ENCODE data around the gene PPARGC1A.

DNA sequence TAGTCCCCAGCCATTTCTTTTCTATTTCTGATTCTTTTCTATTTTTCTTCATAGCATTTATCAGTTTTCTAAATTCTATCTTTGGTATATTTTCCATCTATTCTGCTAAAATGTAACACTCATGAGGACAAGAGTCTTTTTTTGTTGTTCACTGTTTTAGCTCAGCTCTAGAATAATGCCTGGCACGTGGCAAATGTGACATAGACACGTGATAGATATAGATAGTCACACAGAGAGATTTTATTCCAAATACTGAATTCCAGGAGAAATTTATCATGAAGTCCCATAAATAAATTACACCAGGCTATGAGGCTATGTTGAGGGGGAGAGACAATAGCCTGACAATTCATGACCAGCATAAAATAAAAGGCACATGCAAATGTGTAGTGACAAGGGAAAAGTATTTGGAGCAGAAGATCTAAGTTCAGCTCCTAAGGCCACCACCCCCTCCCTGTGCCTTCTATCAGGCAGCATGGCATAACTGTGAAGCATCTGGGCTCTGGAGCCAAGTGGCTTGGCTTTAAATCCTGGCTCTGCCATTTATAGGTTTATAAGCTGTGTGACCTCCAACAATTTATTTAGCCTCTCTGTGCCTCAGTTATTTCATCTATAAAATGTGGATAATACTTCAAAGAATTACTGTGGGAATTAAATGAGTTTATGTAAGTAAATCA lies 25.7 kb upstream of the PPARGC1A start:
- no peak for TF ChIP-seq EZH2 (IDR thresholded peaks at IDR 0.05; ENCODE audit: borderline replicate concordance, low read depth, low read length, severe bottlenecking)
- TF ChIP-seq, protein P1, sequence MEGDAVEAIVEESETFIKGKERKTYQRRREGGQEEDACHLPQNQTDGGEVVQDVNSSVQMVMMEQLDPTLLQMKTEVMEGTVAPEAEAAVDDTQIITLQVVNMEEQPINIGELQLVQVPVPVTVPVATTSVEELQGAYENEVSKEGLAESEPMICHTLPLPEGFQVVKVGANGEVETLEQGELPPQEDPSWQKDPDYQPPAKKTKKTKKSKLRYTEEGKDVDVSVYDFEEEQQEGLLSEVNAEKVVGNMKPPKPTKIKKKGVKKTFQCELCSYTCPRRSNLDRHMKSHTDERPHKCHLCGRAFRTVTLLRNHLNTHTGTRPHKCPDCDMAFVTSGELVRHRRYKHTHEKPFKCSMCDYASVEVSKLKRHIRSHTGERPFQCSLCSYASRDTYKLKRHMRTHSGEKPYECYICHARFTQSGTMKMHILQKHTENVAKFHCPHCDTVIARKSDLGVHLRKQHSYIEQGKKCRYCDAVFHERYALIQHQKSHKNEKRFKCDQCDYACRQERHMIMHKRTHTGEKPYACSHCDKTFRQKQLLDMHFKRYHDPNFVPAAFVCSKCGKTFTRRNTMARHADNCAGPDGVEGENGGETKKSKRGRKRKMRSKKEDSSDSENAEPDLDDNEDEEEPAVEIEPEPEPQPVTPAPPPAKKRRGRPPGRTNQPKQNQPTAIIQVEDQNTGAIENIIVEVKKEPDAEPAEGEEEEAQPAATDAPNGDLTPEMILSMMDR (IDR thresholded peaks at IDR 0.05; ENCODE audit: extremely low read depth in 1 of 2, insufficient read depth in 1 of 2, low read depth in 1 of 2, low read length in 2 of 2) = no peak
- no peak for TF ChIP-seq POLR2A (IDR thresholded peaks at IDR 0.05; ENCODE audit: low read depth, low read length)
- TF ChIP-seq, protein P2, sequence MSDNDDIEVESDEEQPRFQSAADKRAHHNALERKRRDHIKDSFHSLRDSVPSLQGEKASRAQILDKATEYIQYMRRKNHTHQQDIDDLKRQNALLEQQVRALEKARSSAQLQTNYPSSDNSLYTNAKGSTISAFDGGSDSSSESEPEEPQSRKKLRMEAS (IDR thresholded peaks at IDR 0.05; ENCODE audit: insufficient read depth, insufficient read length) = no peak
- no peak for TF ChIP-seq GATA2 (IDR thresholded peaks at IDR 0.05; ENCODE audit: insufficient read depth, insufficient read length, low read depth, low read length)
